ENCODE results near the gene CRIP1.

The CRIP1 gene

GRCh38 chr14:105503935-105504692 is 17.4 kb downstream of the CRIP1 start:
- no peak for DNase-seq (ENCODE audit: extremely low read depth, low read depth)
- TF ChIP-seq CTCF (IDR thresholded peaks at IDR 0.05; ENCODE audit: low read depth, low read length, missing control alignments) = no peak
- no peak overlapping the region for H3K4me3 ChIP-seq (replicated peaks; ENCODE audit: low read depth, low read length)

GRCh38 chr14:105505101-105505500 is 18.4 kb downstream of the CRIP1 start:
- DNase-seq (ENCODE audit: extremely low read depth, low read depth) = no peak
- TF ChIP-seq CTCF (IDR thresholded peaks at IDR 0.05; ENCODE audit: low read depth, low read length, missing control alignments) = no peak
- no peak overlapping the region for H3K4me3 ChIP-seq (replicated peaks; ENCODE audit: low read depth, low read length)

GRCh38 chr14:105507247-105507646 is 20.6 kb downstream of the CRIP1 start:
- DNase-seq (ENCODE audit: extremely low read depth, low read depth) = no peak
- no peak overlapping the region for H3K4me3 ChIP-seq (replicated peaks; ENCODE audit: low read depth, low read length)
- TF ChIP-seq CTCF (IDR thresholded peaks at IDR 0.05; ENCODE audit: low read depth, low read length, missing control alignments) = no peak

GRCh38 chr14:105508069-105508468 is 21.4 kb downstream of the CRIP1 start:
- DNase-seq (ENCODE audit: extremely low read depth, low read depth) = no peak
- no peak overlapping the region for H3K4me3 ChIP-seq (replicated peaks; ENCODE audit: low read depth, low read length)
- no peak for TF ChIP-seq CTCF (IDR thresholded peaks at IDR 0.05; ENCODE audit: low read depth, low read length, missing control alignments)

GRCh38 chr14:105508601-105509000 is 21.9 kb downstream of the CRIP1 start:
- H3K4me3 ChIP-seq (replicated peaks; ENCODE audit: low read depth, low read length) = no peak overlapping the region
- DNase-seq (ENCODE audit: extremely low read depth, low read depth) = no peak
- TF ChIP-seq CTCF (IDR thresholded peaks at IDR 0.05; ENCODE audit: low read depth, low read length, missing control alignments) = no peak

GRCh38 chr14:105517096-105517495 is 30.4 kb downstream of the CRIP1 start:
- no peak overlapping the region for H3K4me3 ChIP-seq (replicated peaks; ENCODE audit: low read depth, low read length)
- DNase-seq (ENCODE audit: extremely low read depth, low read depth) = no peak
- no peak for TF ChIP-seq CTCF (IDR thresholded peaks at IDR 0.05; ENCODE audit: low read depth, low read length, missing control alignments)

All from HFF-Myc (cell line).